OCI-LY1 (cell line): ENCODE data around the gene YY1AP1.

Experiments
- H2AFZ ChIP-seq: fragments of 200-600 bp; sonication (generic), shearing (Covaris generic); 2 replicates; pipeline ENCODE4 v1.6.0; 2014; ENCODE audit warnings: antibody characterized with exemption, mild to moderate bottlenecking, low read length
- H3F3A ChIP-seq: fragments of 200-600 bp; sonication (generic), shearing (Covaris generic); 2 replicates; pipeline ENCODE4 v1.6.0; 2014; ENCODE audit warnings: mild to moderate bottlenecking, antibody characterized with exemption, low read length, moderate library complexity; ENCODE audit not compliant: insufficient read depth
- H3K27ac ChIP-seq: fragments of 200-600 bp; sonication (generic); 2 replicates; pipeline ENCODE4 v1.5.1; 2014; ENCODE audit warnings: low read length, mixed run types, mild to moderate bottlenecking, low read depth; ENCODE audit not compliant: poor library complexity, severe bottlenecking
- H3K27me3 ChIP-seq: fragments of 200-600 bp; sonication (generic); 2 replicates; pipeline ENCODE4 v1.6.0; 2014; ENCODE audit warnings: antibody characterized with exemption, mild to moderate bottlenecking, low read length, moderate library complexity; ENCODE audit not compliant: insufficient read depth
- H3K36me3 ChIP-seq: fragments of 200-600 bp; sonication (generic); 2 replicates; pipeline ENCODE4 v1.6.1; 2014; ENCODE audit warnings: mild to moderate bottlenecking, antibody characterized with exemption, low read length, moderate library complexity, mixed read lengths; ENCODE audit not compliant: insufficient read depth
- H3K4me1 ChIP-seq: fragments of 200-600 bp; sonication (generic); 2 replicates; pipeline ENCODE4 v1.5.1; 2014; ENCODE audit warnings: mild to moderate bottlenecking, low read length, moderate library complexity; ENCODE audit not compliant: insufficient read depth, severe bottlenecking
- H3K4me2 ChIP-seq: fragments of 200-600 bp; sonication (generic), shearing (Covaris generic); 2 replicates; pipeline ENCODE4 v1.6.1; 2014; ENCODE audit warnings: low read length
- H3K4me3 ChIP-seq: fragments of 200-600 bp; sonication (generic); 2 replicates; pipeline ENCODE4 v1.5.1; 2014; ENCODE audit warnings: low read length, low read depth, mild to moderate bottlenecking, mixed read lengths; ENCODE audit not compliant: poor library complexity, severe bottlenecking
- H3K79me2 ChIP-seq: fragments of 200-600 bp; shearing (Covaris generic); 2 replicates; pipeline ENCODE4 v1.6.1; 2016; ENCODE audit warnings: mixed run types, low read length, mixed read lengths; ENCODE audit not compliant: insufficient read depth
- H3K9ac ChIP-seq: fragments of 200-600 bp; sonication (generic), shearing (Covaris generic); 2 replicates; pipeline ENCODE4 v1.6.1; 2014; ENCODE audit warnings: mild to moderate bottlenecking, low read length, mixed read lengths
- H3K9me2 ChIP-seq: fragments of 200-600 bp; sonication (generic), shearing (Covaris generic); 2 replicates; pipeline ENCODE4 v1.6.1; 2014; ENCODE audit warnings: low read depth, mild to moderate bottlenecking, low read length, mixed read lengths
- H3K9me3 ChIP-seq: fragments of 200-600 bp; shearing (Covaris generic); 2 replicates; pipeline ENCODE4 v1.6.1; 2014; ENCODE audit warnings: low read length, mixed read lengths
- H4K20me1 ChIP-seq: fragments of 200-600 bp; sonication (generic), shearing (Covaris generic); 2 replicates; pipeline ENCODE4 v1.6.0; 2016; ENCODE audit warnings: mild to moderate bottlenecking, low read length; ENCODE audit not compliant: insufficient read depth
- CTCF ChIP-seq: fragments of 200-600 bp; sonication (generic), shearing (Covaris generic); IDR thresholded peaks from 2 replicates; pipeline ENCODE4 v1.5.1; 2017; ENCODE audit warnings: mild to moderate bottlenecking, antibody characterized with exemption, low read length, moderate library complexity, mixed read lengths
- EZH2 ChIP-seq: fragments of 200-600 bp; sonication (generic), shearing (Covaris generic); IDR thresholded peaks from 2 replicates; pipeline ENCODE4 v1.8.0; 2017; ENCODE audit warnings: borderline replicate concordance, mixed run types, mild to moderate bottlenecking, antibody characterized with exemption, low read length, moderate library complexity, mixed read lengths

YY1AP1 gene

GRCh38 chr1:155695608-155696007 lies 7.0 kb upstream of the YY1AP1 start:
- TF ChIP-seq EZH2: no peak
- no peak for TF ChIP-seq CTCF
- Histone ChIP-seq H3K36me3 (peaks cover 79% of the 10 kb centered on the region), H3K9me2 (no peaks in the 10 kb centered on the region), H4K20me1 (no peaks in the 10 kb centered on the region), H3K4me3 (no peak overlapping the region), H3K4me1 (peaks cover 2% of the 10 kb centered on the region), H2AFZ (no peak overlapping the region), H3K9ac (no peak overlapping the region), H3K4me2 (no peak overlapping the region), H3K27ac (no peak overlapping the region), H3K79me2 (peaks cover 97% of the 10 kb centered on the region), H3K9me3 (peaks cover 20% of the 10 kb centered on the region), H3K27me3 (no peaks in the 10 kb centered on the region), H3F3A (0 out of 2 replicates have a peak, but pooled peaks cover 3% of the 10 kb centered on the region)

- H3K27me3 ChIP-seq: no peaks in the 10 kb centered on the region
- H3K4me2 ChIP-seq: 0 out of 2 replicates have a peak overlapping the region, but pooled peaks have one; percentile 6
- peaks cover 85% of the 10 kb centered on the region for H3K36me3 ChIP-seq
Observed at GRCh38 chr1:155695072-155695471, 6.5 kb upstream of the YY1AP1 start.

GRCh38 chr1:155694167-155694566 lies 5.6 kb upstream of the YY1AP1 start:
- Histone ChIP-seq H3K4me2 (no peak overlapping the region), H3K79me2 (peaks cover 99% of the 10 kb centered on the region), H3K4me3 (no peak overlapping the region), H3K4me1 (peaks cover 11% of the 10 kb centered on the region), H3K27me3 (no peaks in the 10 kb centered on the region), H3K27ac (no peak overlapping the region), H3F3A (0 out of 2 replicates have a peak, but pooled peaks cover 3% of the 10 kb centered on the region), H3K36me3 (peaks cover 88% of the 10 kb centered on the region), H3K9me3 (peaks cover 20% of the 10 kb centered on the region), H2AFZ (no peak overlapping the region), H3K9ac (no peak overlapping the region), H4K20me1 (no peaks in the 10 kb centered on the region), H3K9me2 (no peaks in the 10 kb centered on the region)
- TF ChIP-seq CTCF (no peak), EZH2 (no peak)

More at GRCh38 chr1:155695072-155695471, 6.5 kb upstream of the YY1AP1 start:
- Histone ChIP-seq H3K9me3 (peaks cover 20% of the 10 kb centered on the region), H3K4me3 (no peak overlapping the region), H2AFZ (no peak overlapping the region), H3K27ac (no peak overlapping the region), H3F3A (0 out of 2 replicates have a peak, but pooled peaks cover 3% of the 10 kb centered on the region), H3K9ac (no peak overlapping the region), H4K20me1 (no peaks in the 10 kb centered on the region), H3K79me2 (peaks cover 99% of the 10 kb centered on the region), H3K4me1 (peaks cover 7% of the 10 kb centered on the region), H3K9me2 (no peaks in the 10 kb centered on the region)
- TF ChIP-seq CTCF: no peak
- TF ChIP-seq EZH2: no peak
